ENCODE measurements around the gene USP53.
"Not testable (repeated sequence)": the region's sequence is repeated elsewhere in the genome, so short reads cannot be mapped to it uniquely, and the experiment has no call there.

Gene USP53

DNA sequence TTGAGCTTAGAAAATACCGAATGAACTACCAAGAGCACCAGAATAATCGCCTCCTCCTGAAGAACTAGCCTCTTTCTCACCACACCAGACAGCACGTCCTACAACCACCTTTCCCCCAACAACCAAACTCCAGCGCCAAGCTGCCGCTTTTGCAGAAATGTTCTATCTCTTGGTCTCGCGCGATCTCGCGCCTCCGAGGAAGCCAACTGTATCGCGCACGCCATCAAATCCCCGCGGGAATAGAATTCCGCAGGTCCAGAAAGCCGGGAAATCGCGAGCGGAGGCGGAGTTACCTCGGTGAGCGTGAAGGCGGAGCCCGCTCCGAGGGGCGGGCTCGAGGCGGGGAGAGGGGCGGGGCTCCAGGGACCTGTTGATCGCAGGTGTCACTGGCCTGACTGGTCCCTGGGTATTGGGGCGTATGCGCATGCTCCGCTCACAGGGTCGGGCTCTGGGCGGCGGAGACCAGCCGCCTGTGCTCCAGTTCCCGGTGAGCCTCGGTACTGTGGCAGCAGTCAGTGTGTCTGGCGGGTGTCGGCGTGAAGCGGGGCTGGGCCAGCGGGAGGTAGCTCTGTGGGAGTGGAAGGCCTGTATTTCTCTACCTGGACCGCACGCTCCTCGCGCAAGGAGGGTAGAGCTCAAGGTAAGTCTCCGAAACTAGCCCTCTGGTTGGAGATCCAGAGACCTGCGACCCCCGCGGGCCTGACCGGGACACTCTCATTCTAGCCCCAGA lies at the start of gene USP53:
Gene USP53, plus strand, starts transcription at position 480 of the 730 bp plus-strand sequence. CDS start 27,047 bp downstream, outside the sequence.
- H3K4me3 ChIP-seq (ENCODE audit: low read depth, low read length) = peak within 1 kb of the TSS; percentile 78
- TF ChIP-seq, protein P1, sequence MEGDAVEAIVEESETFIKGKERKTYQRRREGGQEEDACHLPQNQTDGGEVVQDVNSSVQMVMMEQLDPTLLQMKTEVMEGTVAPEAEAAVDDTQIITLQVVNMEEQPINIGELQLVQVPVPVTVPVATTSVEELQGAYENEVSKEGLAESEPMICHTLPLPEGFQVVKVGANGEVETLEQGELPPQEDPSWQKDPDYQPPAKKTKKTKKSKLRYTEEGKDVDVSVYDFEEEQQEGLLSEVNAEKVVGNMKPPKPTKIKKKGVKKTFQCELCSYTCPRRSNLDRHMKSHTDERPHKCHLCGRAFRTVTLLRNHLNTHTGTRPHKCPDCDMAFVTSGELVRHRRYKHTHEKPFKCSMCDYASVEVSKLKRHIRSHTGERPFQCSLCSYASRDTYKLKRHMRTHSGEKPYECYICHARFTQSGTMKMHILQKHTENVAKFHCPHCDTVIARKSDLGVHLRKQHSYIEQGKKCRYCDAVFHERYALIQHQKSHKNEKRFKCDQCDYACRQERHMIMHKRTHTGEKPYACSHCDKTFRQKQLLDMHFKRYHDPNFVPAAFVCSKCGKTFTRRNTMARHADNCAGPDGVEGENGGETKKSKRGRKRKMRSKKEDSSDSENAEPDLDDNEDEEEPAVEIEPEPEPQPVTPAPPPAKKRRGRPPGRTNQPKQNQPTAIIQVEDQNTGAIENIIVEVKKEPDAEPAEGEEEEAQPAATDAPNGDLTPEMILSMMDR (IDR thresholded peaks at IDR 0.05; ENCODE audit: borderline replicate concordance, insufficient read depth, low read depth, low read length) = no peak

DNA sequence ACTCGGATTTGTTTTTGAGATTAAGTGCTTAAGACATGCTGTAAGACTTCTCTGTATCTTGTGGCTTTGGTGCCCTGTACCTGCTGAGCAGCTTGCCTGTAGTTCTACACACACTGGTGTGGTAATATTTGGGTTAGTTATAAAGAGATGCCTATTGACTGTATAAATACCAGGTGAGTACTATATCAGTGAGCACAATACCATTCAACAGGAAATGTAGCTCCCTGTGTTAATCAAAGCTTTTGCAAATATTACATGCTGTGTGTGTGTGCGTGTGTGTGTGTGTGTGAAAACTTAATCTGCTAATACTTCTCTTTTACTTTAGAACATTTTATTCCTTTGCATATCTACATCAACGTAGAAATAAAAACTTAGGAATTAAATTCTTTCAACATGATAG lies 46.7 kb upstream of the USP53 start:
- TF ChIP-seq, protein P1 (IDR thresholded peaks at IDR 0.05; ENCODE audit: borderline replicate concordance, insufficient read depth, low read depth, low read length) = no peak
- H3K4me3 ChIP-seq (ENCODE audit: low read depth, low read length) = no peak overlapping the region

DNA sequence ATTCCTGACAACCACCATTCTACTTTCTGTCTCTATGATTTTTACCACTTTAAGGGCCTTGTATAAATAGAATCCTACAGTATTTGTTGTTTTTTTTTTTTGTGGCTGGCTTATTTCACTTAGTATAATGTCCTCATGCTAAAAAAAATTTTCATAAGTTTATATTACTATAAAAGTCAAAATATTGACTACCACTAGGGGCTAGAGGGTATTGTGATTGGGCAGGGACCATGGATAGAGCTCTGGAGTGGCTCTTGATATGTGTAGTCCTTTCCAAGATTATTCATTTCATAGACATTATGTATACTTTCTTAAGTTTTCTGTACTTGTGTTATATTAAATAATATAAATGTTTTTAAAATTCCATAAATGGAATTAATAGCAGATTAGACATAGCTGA lies 42.3 kb upstream of the USP53 start:
- H3K4me3 ChIP-seq (ENCODE audit: low read depth, low read length) = no peak overlapping the region
- TF ChIP-seq, protein P1 (IDR thresholded peaks at IDR 0.05; ENCODE audit: borderline replicate concordance, insufficient read depth, low read depth, low read length) = no peak

DNA sequence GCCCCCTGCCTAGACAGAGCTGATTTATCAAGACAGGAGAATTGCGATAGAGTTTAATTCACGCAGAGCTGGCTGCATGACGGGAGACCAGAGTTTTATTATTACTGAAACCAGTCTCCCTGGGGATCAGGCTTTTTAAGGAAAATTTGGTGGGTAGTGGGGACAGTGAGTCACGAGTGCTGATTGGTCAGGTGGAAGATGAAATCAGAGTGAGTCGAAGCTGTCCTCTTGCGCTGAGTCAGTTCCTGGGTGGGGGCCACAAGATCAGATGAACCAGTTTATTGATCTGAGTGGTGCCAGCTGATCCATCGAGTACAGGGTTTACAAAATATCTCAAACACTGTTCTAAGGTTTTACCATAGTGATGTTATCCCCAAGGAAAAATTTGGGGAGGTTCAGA lies 40.3 kb upstream of the USP53 start:
- no peak overlapping the region for H3K4me3 ChIP-seq (ENCODE audit: low read depth, low read length)
- TF ChIP-seq, protein P1 (IDR thresholded peaks at IDR 0.05; ENCODE audit: borderline replicate concordance, insufficient read depth, low read depth, low read length) = no peak

DNA sequence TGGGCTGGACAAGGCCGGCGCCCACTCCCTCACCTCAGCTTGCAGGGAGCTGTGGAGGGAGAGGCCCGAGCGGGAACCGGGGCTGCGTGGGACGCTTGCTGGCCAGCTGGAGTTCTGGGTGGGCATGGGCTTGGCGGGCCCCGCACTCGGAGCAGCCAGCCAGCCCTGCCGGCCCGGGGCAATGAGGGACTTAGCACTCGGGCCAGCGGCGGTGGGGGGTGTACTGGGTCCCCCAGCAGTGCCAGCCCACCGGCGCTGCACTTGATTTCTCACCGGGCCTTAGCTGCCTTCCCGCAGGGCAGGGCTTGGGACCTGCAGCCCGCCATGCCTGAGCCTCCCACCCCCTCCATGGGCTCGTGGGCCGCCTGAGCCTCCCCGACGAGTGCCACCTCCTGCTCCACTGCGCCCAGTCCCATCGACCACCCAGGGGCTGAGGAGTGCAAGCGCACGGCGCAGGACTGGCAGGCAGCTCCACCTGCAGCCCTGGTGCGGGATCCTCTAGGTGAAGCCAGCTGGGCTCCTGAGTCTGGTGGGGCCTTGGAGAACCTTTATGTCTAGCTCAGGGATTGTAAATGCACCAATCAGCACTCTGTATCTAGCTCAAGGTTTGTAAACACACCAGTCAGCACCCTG lies 38.7 kb upstream of the USP53 start:
- not testable (repeated sequence) for H3K4me3 ChIP-seq (ENCODE audit: low read depth, low read length)

DNA sequence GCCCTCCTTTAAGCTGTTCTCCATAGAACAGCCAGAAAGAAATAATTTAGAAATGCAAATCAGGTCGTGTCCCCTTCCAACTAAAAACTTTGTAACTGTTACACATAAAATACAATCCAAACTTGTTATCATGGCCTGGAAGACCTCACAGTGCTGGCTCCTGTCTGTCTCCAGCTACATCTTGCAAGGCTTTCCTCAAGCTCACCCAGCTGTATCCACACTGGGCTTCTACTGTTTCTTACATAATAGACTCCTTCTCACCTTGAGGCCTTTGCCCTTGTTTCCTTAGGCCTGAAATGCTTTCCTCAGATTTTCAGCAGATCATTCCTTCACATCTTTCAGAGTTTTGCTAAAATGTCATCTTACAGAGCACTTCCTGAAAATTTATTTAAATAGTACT lies 33.5 kb upstream of the USP53 start:
- H3K4me3 ChIP-seq (ENCODE audit: low read depth, low read length) = no peak overlapping the region
- TF ChIP-seq, protein P1 (IDR thresholded peaks at IDR 0.05; ENCODE audit: borderline replicate concordance, insufficient read depth, low read depth, low read length) = no peak

DNA sequence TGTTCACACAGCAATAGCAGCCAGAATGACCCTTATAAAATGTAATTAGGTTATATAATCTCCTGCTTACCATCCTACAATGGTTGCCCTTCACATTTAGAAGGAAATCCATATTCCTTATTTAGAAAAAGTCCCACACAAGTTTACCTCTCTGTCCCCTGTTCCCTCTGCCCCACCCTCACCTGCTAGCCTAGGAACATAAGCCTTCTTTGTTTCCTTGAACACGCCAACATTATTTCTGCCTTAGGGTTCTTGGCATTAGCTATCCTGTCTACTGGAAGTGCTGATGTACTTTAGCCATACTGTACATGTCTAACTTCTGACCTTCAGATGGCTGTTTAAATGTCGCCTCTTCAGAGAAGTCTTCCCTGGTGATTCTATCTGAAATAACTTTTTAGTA lies 28.4 kb upstream of the USP53 start:
- TF ChIP-seq, protein P1 (IDR thresholded peaks at IDR 0.05; ENCODE audit: borderline replicate concordance, insufficient read depth, low read depth, low read length) = no peak
- H3K4me3 ChIP-seq (ENCODE audit: low read depth, low read length) = no peak overlapping the region

All from GM12875 (cell line).